Loucy (cell line): ENCODE measurements around the gene ARID1B.

ENCODE experiments used
- H2AFZ ChIP-seq: fragments of 200-600 bp; sonication (generic); 2 replicates; pipeline ENCODE4 v1.6.0; 2016; ENCODE audit warnings: antibody characterized with exemption, mild to moderate bottlenecking, low read length, moderate library complexity
- H3F3A ChIP-seq: fragments of 200-600 bp; 2 replicates; pipeline ENCODE4 v1.6.0; 2016; ENCODE audit warnings: antibody characterized with exemption, low read depth, mild to moderate bottlenecking
- H3K27me3 ChIP-seq: fragments of 200-600 bp; sonication (generic); 2 replicates; pipeline ENCODE4 v1.6.1; 2014; ENCODE audit warnings: low read length, mild to moderate bottlenecking; ENCODE audit not compliant: insufficient read depth, poor library complexity, severe bottlenecking
- H3K36me3 ChIP-seq: fragments of 200-600 bp; sonication (generic); 2 replicates; pipeline ENCODE4 v1.6.1; 2016; ENCODE audit warnings: low read length; ENCODE audit not compliant: insufficient read depth
- H3K4me1 ChIP-seq: fragments of 200-600 bp; sonication (generic); 2 replicates; pipeline ENCODE4 v1.5.1; 2014; ENCODE audit warnings: low read length, mild to moderate bottlenecking; ENCODE audit not compliant: insufficient read depth, poor library complexity, severe bottlenecking
- H3K4me2 ChIP-seq: fragments of 200-600 bp; sonication (generic); 2 replicates; pipeline ENCODE4 v1.6.0; 2014; ENCODE audit warnings: antibody characterized with exemption, low read length, low read depth, mild to moderate bottlenecking; ENCODE audit not compliant: poor library complexity, severe bottlenecking
- H3K4me3 ChIP-seq: fragments of 200-600 bp; sonication (generic); 2 replicates; pipeline ENCODE4 v1.5.1; 2014; ENCODE audit warnings: low read length, mild to moderate bottlenecking, mixed read lengths; ENCODE audit not compliant: poor library complexity, severe bottlenecking
- H3K79me2 ChIP-seq: fragments of 200-600 bp; sonication (generic); 2 replicates; pipeline ENCODE4 v1.6.1; 2014; ENCODE audit warnings: low read length; ENCODE audit not compliant: insufficient read depth
- H3K9ac ChIP-seq: fragments of 200-600 bp; sonication (generic); 2 replicates; pipeline ENCODE4 v1.6.0; 2014; ENCODE audit warnings: mild to moderate bottlenecking, low read depth, low read length, moderate library complexity; ENCODE audit not compliant: poor library complexity, severe bottlenecking
- H3K9me2 ChIP-seq: fragments of 200-600 bp; sonication (generic); replicated peaks from 2 replicates; pipeline ENCODE4 v1.6.1; 2016; ENCODE audit warnings: low read depth, low read length, mixed read lengths
- H3K9me3 ChIP-seq: fragments of 200-600 bp; sonication (generic); 2 replicates; pipeline ENCODE4 v1.6.1; 2014; ENCODE audit warnings: mild to moderate bottlenecking, antibody characterized with exemption, low read length, low read depth; ENCODE audit not compliant: insufficient read depth
- H4K20me1 ChIP-seq: fragments of 200-600 bp; sonication (generic); 2 replicates; pipeline ENCODE4 v1.6.0; 2014; ENCODE audit warnings: antibody characterized with exemption, low read length, mild to moderate bottlenecking; ENCODE audit not compliant: insufficient read depth, poor library complexity, severe bottlenecking
- CTCF ChIP-seq: fragments of 200-600 bp; sonication (generic); conservative IDR thresholded peaks from 2 replicates; pipeline ENCODE4 v1.5.1; 2014; ENCODE audit warnings: mild to moderate bottlenecking, antibody characterized with exemption, low read length
- EZH2phosphoT487 ChIP-seq: fragments of 200-600 bp; IDR thresholded peaks from 2 replicates; pipeline ENCODE4 v1.6.1; 2018; ENCODE audit warnings: antibody characterized with exemption, mild to moderate bottlenecking, moderate library complexity, borderline replicate concordance

The ARID1B gene

GRCh38 chr6:157107571-157107914 is 330.4 kb downstream of the ARID1B start:
- Histone ChIP-seq H3K9me3 (no peaks in the 10 kb centered on the region), H3K27me3 (no peaks in the 10 kb centered on the region), H3K36me3 (peaks cover 22% of the 10 kb centered on the region; the same call in 1 of the 2 replicates), H3K9me2 (no peaks in the 10 kb centered on the region), H3K79me2 (peaks cover 17% of the 10 kb centered on the region; the same call in 1 of the 2 replicates), H4K20me1 (peaks cover 4% of the 10 kb centered on the region), H3K4me3 (no peak overlapping the region), H3F3A (no peaks in the 10 kb centered on the region), H3K4me1 (no peaks in the 10 kb centered on the region), H3K9ac (no peak overlapping the region), H2AFZ (no peak overlapping the region), H3K4me2 (no peak overlapping the region)
- TF ChIP-seq CTCF (no peak), EZH2phosphoT487 (no peak)

DNA sequence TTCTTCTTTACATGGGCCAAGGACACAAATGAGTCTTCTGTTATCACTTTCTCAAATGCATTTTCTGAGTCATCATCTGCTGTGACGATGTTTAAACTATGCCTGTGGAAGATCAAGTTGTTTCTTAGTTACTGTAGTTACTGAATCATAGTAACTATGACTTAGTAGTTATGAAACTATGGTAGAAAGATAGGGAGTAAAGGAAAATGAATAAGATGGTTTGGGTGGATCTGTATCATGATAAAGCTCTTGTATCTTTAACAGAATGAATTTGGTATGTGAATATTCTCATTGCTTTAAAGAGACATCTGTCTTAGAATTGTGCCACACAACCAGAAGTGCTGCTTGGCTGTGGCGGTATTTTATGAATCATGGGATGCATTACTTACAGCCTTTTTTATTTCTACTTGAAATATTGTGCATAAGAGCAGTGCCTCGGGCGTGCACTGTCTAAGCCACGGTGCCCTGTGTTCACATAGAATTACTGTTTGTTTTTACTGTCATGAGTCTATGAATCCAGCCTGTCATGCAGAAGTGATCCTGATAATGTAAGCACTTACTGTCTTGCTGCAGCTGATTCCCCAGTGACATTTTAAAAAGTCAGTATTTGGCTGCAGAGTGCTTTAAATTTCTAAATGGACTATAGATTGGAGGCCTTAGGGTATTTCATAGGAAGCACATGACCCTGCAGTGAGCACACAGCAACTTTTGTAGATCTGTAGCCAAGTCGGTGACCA is 330.9 kb downstream of the ARID1B start:
- H2AFZ ChIP-seq, result no peak overlapping the region
- TF ChIP-seq CTCF, result no peak
- TF ChIP-seq EZH2phosphoT487, result no peak
- H3K79me2 ChIP-seq, result peaks cover 17% of the 10 kb centered on the region; the same call in 1 of the 2 replicates
- no peak overlapping the region for H3K9ac ChIP-seq
- no peaks in the 10 kb centered on the region for H3K9me2 ChIP-seq
- peaks cover 4% of the 10 kb centered on the region for H4K20me1 ChIP-seq
- no peaks in the 10 kb centered on the region for H3K9me3 ChIP-seq
- H3K27me3 ChIP-seq, result no peaks in the 10 kb centered on the region
- peaks cover 25% of the 10 kb centered on the region; the same call in 1 of the 2 replicates for H3K36me3 ChIP-seq
- no peaks in the 10 kb centered on the region for H3K4me1 ChIP-seq
- no peak overlapping the region for H3K4me2 ChIP-seq
- no peaks in the 10 kb centered on the region for H3F3A ChIP-seq
- no peak overlapping the region for H3K4me3 ChIP-seq

- Histone ChIP-seq H3K9me3 (no peaks in the 10 kb centered on the region), H3K27me3 (no peaks in the 10 kb centered on the region), H3K4me3 (no peak overlapping the region), H3K36me3 (peaks cover 33% of the 10 kb centered on the region; the same call in 1 of the 2 replicates), H3K4me1 (no peaks in the 10 kb centered on the region), H3K79me2 (peaks cover 17% of the 10 kb centered on the region; the same call in 1 of the 2 replicates), H3K9me2 (no peaks in the 10 kb centered on the region), H4K20me1 (peaks cover 4% of the 10 kb centered on the region), H3K4me2 (no peak overlapping the region), H3K9ac (no peak overlapping the region), H3F3A (no peaks in the 10 kb centered on the region), H2AFZ (no peak overlapping the region)
- no peak for TF ChIP-seq CTCF
- TF ChIP-seq EZH2phosphoT487, result no peak
Observed at GRCh38 chr6:157108923-157109322, 331.7 kb downstream of the ARID1B start.
